ENCODE measurements around the gene NANOG. TPM values are rescaled to one million over a fixed set of nuclear protein-coding genes. Genes with fewer than 3 reads are reported as not detected.
A peak's percentile ranks its signal among the peaks of the same experiment; 100 is the strongest.
"Not testable (repeated sequence)": the region's sequence is repeated elsewhere in the genome, so short reads cannot be mapped to it uniquely, and the experiment has no call there.

The NANOG gene
- polyA plus RNA-seq (2011; rRNA removed) (0.05 TPM in 1 of 2 replicates, not detected in the other), polyA plus RNA-seq (2017; fragmentation: RNase III; extraction: RNeasy Plus Mini Kit Qiagen cat#74134 plus additional on column Dnase treatment) (not detected in 3 replicates), polyA minus RNA-seq (2011; rRNA and poly(A)+ RNA removed) (0.05 TPM in 1 of 2 replicates, not detected in the other)
- polyA plus RNA-seq (2012; cell fraction: cytosol; rRNA removed) = not detected in 2 replicates
- polyA plus RNA-seq (2012; cell fraction: nucleus; rRNA removed) = not detected in 2 replicates

- POLR2A ChIA-PET; H3K9me3 ChIP-seq; ATAC-seq; H3K4me3 ChIP-seq; H3K27ac ChIP-seq; DNase-seq (ENCODE audit: low read depth in 1 of 2, low spot score in 1 of 2); H3K4me1 ChIP-seq: not testable (repeated sequence)
- peak; percentile 65 for FAIRE-seq
- CTCF ChIA-PET = interaction anchor here (1.4 to 2.9 kb wide), 2 partner anchors 11 to 18 kb away, joined by 4 to 6 read pairs; no protein-coding TSS in a partner anchor
- 59% methylated on average over 13 of the region's 13 CpGs for WGBS (ENCODE audit: missing lambda C conversion rate)
- peak within 1 kb of the TSS; percentile 23; the same call in 1 of the 3 replicates for H3K4me2 ChIP-seq
Observed at GRCh38 chr12:7788884-7789528, at the start of gene NANOG. NANOG (plus strand) TSS chr12:7789402; CDS start chr12:7789615, 213 bp downstream.

GRCh38 chr12:7747246-7747645, 42.0 kb upstream of the NANOG start, which contains the start of gene CLEC4C:
CLEC4C (minus strand) TSS chr12:7747375; CDS start chr12:7747348, 27 bp downstream.
- POLR2A ChIA-PET = no interaction called here
- Histone ChIP-seq H3K27ac (no peak within 1 kb of the TSS), H3K4me1 (no peaks in the 10 kb centered on the region), H3K9me3 (peaks cover 6% of the 10 kb centered on the region; the same call in 1 of the 3 replicates), H3K4me2 (no peak within 1 kb of the TSS), H3K4me3 (no peak within 1 kb of the TSS)
- FAIRE-seq (no peak), DNase-seq (ENCODE audit: low read depth in 1 of 2, low spot score in 1 of 2) (no peak), ATAC-seq (no peak)
- CTCF ChIA-PET = interaction anchor here (1.3 kb wide), 1 partner anchor 15 kb away, joined by 4 read pairs; no protein-coding TSS in a partner anchor
- 47% methylated on average over 5 of the region's 5 CpGs for WGBS (ENCODE audit: missing lambda C conversion rate)
- TF ChIP-seq ZNF302 (CRISPR knock-in tag; IDR thresholded peaks at IDR 0.05) (no peak), NPAS2 (CRISPR knock-in tag; IDR thresholded peaks at IDR 0.05; ENCODE audit: borderline replicate concordance) (no peak), JUNB (IDR thresholded peaks at IDR 0.05) (no peak), ELK1 (IDR thresholded peaks at IDR 0.05; ENCODE audit: low read depth, low read length) (no peak), ZSCAN20 (CRISPR knock-in tag; IDR thresholded peaks at IDR 0.05) (no peak), ESRRA (IDR thresholded peaks at IDR 0.05; ENCODE audit: borderline replicate concordance, low read length) (no peak), SMC3 (IDR thresholded peaks at IDR 0.05) (no peak)

GRCh38 chr12:7748852-7749251, 40.4 kb upstream of the NANOG start:
- ATAC-seq (no peak), DNase-seq (ENCODE audit: low read depth in 1 of 2, low spot score in 1 of 2) (no peak), FAIRE-seq (no peak)
- WGBS (ENCODE audit: missing lambda C conversion rate) = 63% methylated on average over 4 of the region's 4 CpGs
- ChIA-PET POLR2A (no interaction called here), CTCF (no interaction called here)
- TF ChIP-seq JUN (IDR thresholded peaks at IDR 0.05) = no peak
- Histone ChIP-seq H3K4me1 (no peaks in the 10 kb centered on the region), H3K4me3 (no peak overlapping the region), H3K9me3 (peaks cover 2% of the 10 kb centered on the region; the same call in 1 of the 3 replicates), H3K27ac (no peak overlapping the region), H3K4me2 (no peak overlapping the region)

- ChIA-PET POLR2A (no interaction called here), CTCF (no interaction called here)
- no peak for DNase-seq (ENCODE audit: low read depth in 1 of 2, low spot score in 1 of 2)
- H3K9me3 ChIP-seq = no peaks in the 10 kb centered on the region
- H3K4me2 ChIP-seq = no peak overlapping the region
- no peak for ATAC-seq
- 62% methylated on average over 8 of the region's 8 CpGs for WGBS (ENCODE audit: missing lambda C conversion rate)
- TF ChIP-seq HEYL (CRISPR knock-in tag; IDR thresholded peaks at IDR 0.05) (no peak), E2F6 (IDR thresholded peaks at IDR 0.05; ENCODE audit: borderline replicate concordance, low read depth) (no peak), CHD2 (IDR thresholded peaks at IDR 0.05; ENCODE audit: low read length, partially characterized antibody) (no peak), JUNB (IDR thresholded peaks at IDR 0.05) (no peak), BHLHE40 (IDR thresholded peaks at IDR 0.05; ENCODE audit: low read depth, low read length) (no peak), NFE2L2 (conservative IDR thresholded peaks at IDR 0.05; ENCODE audit: low read length) (no peak), FOXS1 (CRISPR knock-in tag; IDR thresholded peaks at IDR 0.05) (no peak), EHMT2 (IDR thresholded peaks at IDR 0.05; ENCODE audit: low read depth) (no peak), HMGXB4 (CRISPR knock-in tag; IDR thresholded peaks at IDR 0.05; ENCODE audit: borderline replicate concordance) (no peak), USF2 (IDR thresholded peaks at IDR 0.05) (no peak)
- no peak for FAIRE-seq
- no peak overlapping the region for H3K27ac ChIP-seq
- H3K4me3 ChIP-seq = no peak overlapping the region
- no peaks in the 10 kb centered on the region for H3K4me1 ChIP-seq
Observed at GRCh38 chr12:7749442-7749841, 39.8 kb upstream of the NANOG start.

All from A549 (cell line).